BLaER1 treated with 17β-estradiol and CSF1 and Interleukin-3, amounts not matched to agents 10 nM and 100 nM (cell line): ENCODE data around the gene BAHCC1.

Experiments used
- H3K27ac ChIP-seq, 11 experiments: shearing (Covaris generic); formaldehyde crosslinking; 2 replicates each; pipeline ENCODE4 v1.8.1; 2022
- H3K27me3 ChIP-seq, 11 experiments: shearing (Covaris generic); formaldehyde crosslinking; 2 replicates each; pipeline ENCODE4 v1.8.1; 2022
- H3K36me3 ChIP-seq, 11 experiments: shearing (Covaris generic); formaldehyde crosslinking; 2 replicates each; pipeline ENCODE4 v1.8.1; 2022
- H3K4me1 ChIP-seq, 10 experiments: shearing (Covaris generic); formaldehyde crosslinking; 2 replicates each; pipeline ENCODE4 v1.8.1; 2022
- H3K4me2 ChIP-seq, 11 experiments: shearing (Covaris generic); formaldehyde crosslinking; 2 replicates each; pipeline ENCODE4 v1.8.1; 2022
- H3K4me3 ChIP-seq, 10 experiments: shearing (Covaris generic); formaldehyde crosslinking; 2 replicates each; pipeline ENCODE4 v1.8.1; 2022
- H3K9ac ChIP-seq, 11 experiments: shearing (Covaris generic); formaldehyde crosslinking; 2 replicates each; pipeline ENCODE4 v1.8.1; 2022
- H3K9me3 ChIP-seq, 11 experiments: shearing (Covaris generic); formaldehyde crosslinking; replicated peaks in 1 of 11; 2 replicates each; pipeline ENCODE4 v1.8.1; 2022
- H4K20me1 ChIP-seq, 11 experiments: shearing (Covaris generic); formaldehyde crosslinking; 2 replicates each; pipeline ENCODE4 v1.8.1; 2022
- Cebpa-rat ChIP-seq, 11 experiments: shearing (Covaris generic); IDR thresholded peaks; 2 replicates each; pipeline ENCODE4 v1.8.1; 2022

The BAHCC1 gene

GRCh38 chr17:81391936-81392908 lies 3.0 kb upstream of the BAHCC1 start:
- peaks cover 4 to 87% (median 66%) of the 10 kb centered on the region in 11 experiments; a peak in 20 of 22 replicates for H4K20me1 ChIP-seq
- H3K36me3 ChIP-seq, result no peaks in the 10 kb centered on the region
- peak overlapping the region; percentile 86 to 95 (median 92) for H3K9ac ChIP-seq
- H3K27me3 ChIP-seq, result peaks cover 32 to 62% (median 53%) of the 10 kb centered on the region in 11 experiments
- peaks cover 55 to 71% (median 63%) of the 10 kb centered on the region in 10 experiments for H3K4me1 ChIP-seq
- H3K4me3 ChIP-seq, result peak overlapping the region; percentile 72 to 96 (median 78)
- peak overlapping the region; percentile 93 to 100 (median 96) for H3K4me2 ChIP-seq
- H3K9me3 ChIP-seq, result no peaks in the 10 kb centered on the region
- peak overlapping the region in 10 of 11 experiments; percentile 81 to 96 (median 91); a peak in 18 of 22 replicates for H3K27ac ChIP-seq
- TF ChIP-seq Cebpa-rat (IDR thresholded peaks at IDR 0.05), result no peak

- Histone ChIP-seq H3K36me3 (no peaks in the 10 kb centered on the region), H3K4me2 (peak overlapping the region; percentile 93 to 100 (median 96)), H3K27ac (peak overlapping the region; percentile 81 to 96 (median 90)), H3K27me3 (peaks cover 24 to 53% (median 45%) of the 10 kb centered on the region in 11 experiments), H4K20me1 (peaks cover 4 to 78% (median 61%) of the 10 kb centered on the region in 11 experiments; a peak in 20 of 22 replicates), H3K9ac (peak overlapping the region; percentile 86 to 95 (median 92)), H3K9me3 (no peaks in the 10 kb centered on the region), H3K4me3 (peak overlapping the region; percentile 72 to 96 (median 78)), H3K4me1 (peaks cover 49 to 68% (median 60%) of the 10 kb centered on the region in 10 experiments)
- no peak for TF ChIP-seq Cebpa-rat (IDR thresholded peaks at IDR 0.05)
These were observed 2.2 kb upstream of the BAHCC1 start for GRCh38 chr17:81392909-81393654.

- Histone ChIP-seq H3K36me3 (no peaks in the 10 kb centered on the region), H3K9ac (peak overlapping the region; percentile 86 to 95 (median 92)), H3K27me3 (peaks cover 16 to 46% (median 37%) of the 10 kb centered on the region in 11 experiments), H4K20me1 (peaks cover 4 to 71% (median 54%) of the 10 kb centered on the region in 11 experiments; a peak in 20 of 22 replicates), H3K4me1 (peaks cover 47 to 64% (median 54%) of the 10 kb centered on the region in 10 experiments), H3K4me2 (peak overlapping the region; percentile 95 to 100 (median 98)), H3K4me3 (peak overlapping the region; percentile 72 to 96 (median 78)), H3K9me3 (no peaks in the 10 kb centered on the region), H3K27ac (peak overlapping the region; percentile 81 to 96 (median 90))
- no peak for TF ChIP-seq Cebpa-rat (IDR thresholded peaks at IDR 0.05)
These were observed 1.4 kb upstream of the BAHCC1 start for GRCh38 chr17:81393684-81394376.

GRCh38 chr17:81394377-81394920 lies 808 bp upstream of the BAHCC1 start:
- Histone ChIP-seq H3K9me3 (no peaks in the 10 kb centered on the region), H3K27ac (peak overlapping the region in 8 of 11 experiments; percentile 46 to 95 (median 72); a peak in 16 of 22 replicates), H3K36me3 (peaks cover 0 to under 1% (median 0%) of the 10 kb centered on the region in 11 experiments; a peak in 1 of 22 replicates), H3K27me3 (peaks cover 10 to 39% (median 31%) of the 10 kb centered on the region in 11 experiments; a peak in 21 of 22 replicates), H3K4me1 (peaks cover 43 to 58% (median 49%) of the 10 kb centered on the region in 10 experiments), H3K4me3 (peak overlapping the region; percentile 51 to 96 (median 77)), H4K20me1 (peaks cover 4 to 65% (median 47%) of the 10 kb centered on the region in 11 experiments; a peak in 20 of 22 replicates), H3K4me2 (peak overlapping the region; percentile 85 to 100 (median 98)), H3K9ac (peak overlapping the region in 9 of 11 experiments; percentile 26 to 95 (median 92); a peak in 17 of 22 replicates)
- TF ChIP-seq Cebpa-rat (IDR thresholded peaks at IDR 0.05), result no peak

- peaks cover 4 to 52% (median 35%) of the 10 kb centered on the region in 11 experiments; a peak in 19 of 22 replicates for H4K20me1 ChIP-seq
These were observed 482 bp downstream of the BAHCC1 start for GRCh38 chr17:81395600-81396277.

GRCh38 chr17:81396278-81396721 lies 1.0 kb downstream of the BAHCC1 start:
- peak overlapping the region; percentile 74 to 96 (median 86) for H3K4me3 ChIP-seq
- H3K36me3 ChIP-seq, result peaks cover 0 to 16% (median 0%) of the 10 kb centered on the region in 11 experiments; a peak in 1 of 22 replicates
- H4K20me1 ChIP-seq, result peaks cover 4 to 46% (median 30%) of the 10 kb centered on the region in 11 experiments; a peak in 19 of 22 replicates
- no peaks in the 10 kb centered on the region for H3K9me3 ChIP-seq
- TF ChIP-seq Cebpa-rat (IDR thresholded peaks at IDR 0.05), result no peak
- peak overlapping the region; percentile 88 to 99 (median 96) for H3K9ac ChIP-seq
- peak overlapping the region; percentile 91 to 99 (median 98) for H3K4me2 ChIP-seq
- peaks cover 29 to 67% (median 51%) of the 10 kb centered on the region in 10 experiments for H3K4me1 ChIP-seq
- H3K27ac ChIP-seq, result peak overlapping the region; percentile 85 to 99 (median 97)
- H3K27me3 ChIP-seq, result peaks cover 0 to 22% (median 12%) of the 10 kb centered on the region in 11 experiments; a peak in 12 of 22 replicates

More at GRCh38 chr17:81395600-81396277, 482 bp downstream of the BAHCC1 start:
- TF ChIP-seq Cebpa-rat (IDR thresholded peaks at IDR 0.05), result no peak
- peak overlapping the region; percentile 91 to 99 (median 98) for H3K4me2 ChIP-seq
- peak overlapping the region; percentile 74 to 96 (median 86) for H3K4me3 ChIP-seq
- H3K27me3 ChIP-seq, result peaks cover 0 to 26% (median 18%) of the 10 kb centered on the region in 11 experiments; a peak in 12 of 22 replicates
- peaks cover 31 to 62% (median 49%) of the 10 kb centered on the region in 10 experiments for H3K4me1 ChIP-seq
- peak overlapping the region; percentile 85 to 99 (median 97) for H3K27ac ChIP-seq
- H3K36me3 ChIP-seq, result peaks cover 0 to 14% (median 0%) of the 10 kb centered on the region in 11 experiments; a peak in 1 of 22 replicates
- no peaks in the 10 kb centered on the region for H3K9me3 ChIP-seq
- peak overlapping the region; percentile 88 to 99 (median 96) for H3K9ac ChIP-seq
